Calu3 (cell line): ENCODE measurements around the gene FHIT. TPM values are rescaled to one million over a fixed set of nuclear protein-coding genes. Genes with fewer than 3 reads are reported as not detected.

Experiments
- BruUV-seq: library from RNA; stranded (reverse); fragments of 400-500 nt; replicated peaks from 2 replicates; lab custom pipeline; 2021; lab: Mats Ljungman, UMichigan
- CTCF ChIA-PET: fragments of 300-600 bp; sonication (Branson Sonifier 250); formaldehyde crosslinking; loops from one replicate; lab custom pipeline; 2022; ENCODE audit warnings: antibody characterized with exemption; lab: Charles Lee
- DNase-seq: peaks from one replicate; pipeline ENCODE4 v3.0.0; 2022
- H3K27ac Mint-ChIP-seq: one replicate; pipeline ENCODE4 v1.8.0; 2022; ENCODE audit warnings: mixed read lengths; ENCODE audit not compliant: unreplicated experiment
- H3K27me3 Mint-ChIP-seq: one replicate; pipeline ENCODE4 v1.8.0; 2022; ENCODE audit warnings: mixed read lengths; ENCODE audit not compliant: unreplicated experiment
- H3K36me3 Mint-ChIP-seq: one replicate; pipeline ENCODE4 v1.8.0; 2022; ENCODE audit warnings: mild to moderate bottlenecking, moderate library complexity, mixed read lengths; ENCODE audit not compliant: insufficient read depth, unreplicated experiment
- H3K4me1 Mint-ChIP-seq: one replicate; pipeline ENCODE4 v1.8.0; 2022; ENCODE audit warnings: mild to moderate bottlenecking, low read depth, mixed read lengths; ENCODE audit not compliant: unreplicated experiment
- H3K4me3 Mint-ChIP-seq: one replicate; pipeline ENCODE4 v1.8.0; 2022; ENCODE audit warnings: mild to moderate bottlenecking, low read depth, moderate library complexity, mixed read lengths; ENCODE audit not compliant: unreplicated experiment
- H3K9me3 Mint-ChIP-seq: one replicate; pipeline ENCODE4 v1.8.0; 2022; ENCODE audit warnings: low read depth, mixed read lengths; ENCODE audit not compliant: unreplicated experiment
- intact Hi-C: fragments of 100-400 bp; cut with micrococcal nuclease; formaldehyde crosslinking; loops from one replicate; pipeline ENCODE4 v1.10.0; 2022; ENCODE audit not compliant: unreplicated experiment
- total RNA-seq: library from RNA; stranded (reverse); gene quantifications from 2 replicates; pipeline ENCODE4 v1.2.3, GENCODE V29; 2022
- TF ChIP-seq, protein P1 (sequence below): fragments of 200-600 bp; IDR thresholded peaks from one replicate; pipeline ENCODE4 v1.8.0; 2022; ENCODE audit warnings: antibody characterized with exemption; ENCODE audit not compliant: unreplicated experiment

Gene FHIT
- total RNA-seq, 1 experiment from 2014 or later = 6.2 TPM

DNA sequence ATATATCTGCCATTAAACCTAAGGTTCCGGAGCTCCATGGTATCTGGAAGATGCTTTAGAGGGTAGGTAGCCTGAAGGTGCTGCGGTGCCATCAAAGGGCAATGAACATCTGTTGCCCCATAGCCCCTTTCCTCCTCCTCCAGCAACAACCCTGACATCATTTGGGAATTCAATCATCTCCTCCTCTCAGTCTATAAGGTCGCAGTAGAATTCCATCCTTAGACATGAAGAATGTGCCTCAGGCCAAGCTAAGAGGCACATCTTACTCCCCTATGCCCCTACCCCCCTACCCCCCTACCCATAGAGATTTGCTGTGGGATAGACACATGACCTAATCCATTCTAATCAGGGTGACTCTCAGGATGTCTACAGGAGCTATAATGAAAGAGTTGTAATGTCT, 1101.8 kb downstream of the FHIT start:
- DNase-seq = no peak

GRCh38 chr3:60147249-60147950, 1103.9 kb downstream of the FHIT start:
- peaks cover 6% of the 10 kb centered on the region for H3K9me3 Mint-ChIP-seq
- no peak overlapping the region for H3K27ac Mint-ChIP-seq
- no peaks in the 10 kb centered on the region for H3K27me3 Mint-ChIP-seq
- CTCF ChIA-PET = no interaction called here
- intact Hi-C loops = no loop called here
- DNase-seq = no peak
- TF ChIP-seq, protein P1, sequence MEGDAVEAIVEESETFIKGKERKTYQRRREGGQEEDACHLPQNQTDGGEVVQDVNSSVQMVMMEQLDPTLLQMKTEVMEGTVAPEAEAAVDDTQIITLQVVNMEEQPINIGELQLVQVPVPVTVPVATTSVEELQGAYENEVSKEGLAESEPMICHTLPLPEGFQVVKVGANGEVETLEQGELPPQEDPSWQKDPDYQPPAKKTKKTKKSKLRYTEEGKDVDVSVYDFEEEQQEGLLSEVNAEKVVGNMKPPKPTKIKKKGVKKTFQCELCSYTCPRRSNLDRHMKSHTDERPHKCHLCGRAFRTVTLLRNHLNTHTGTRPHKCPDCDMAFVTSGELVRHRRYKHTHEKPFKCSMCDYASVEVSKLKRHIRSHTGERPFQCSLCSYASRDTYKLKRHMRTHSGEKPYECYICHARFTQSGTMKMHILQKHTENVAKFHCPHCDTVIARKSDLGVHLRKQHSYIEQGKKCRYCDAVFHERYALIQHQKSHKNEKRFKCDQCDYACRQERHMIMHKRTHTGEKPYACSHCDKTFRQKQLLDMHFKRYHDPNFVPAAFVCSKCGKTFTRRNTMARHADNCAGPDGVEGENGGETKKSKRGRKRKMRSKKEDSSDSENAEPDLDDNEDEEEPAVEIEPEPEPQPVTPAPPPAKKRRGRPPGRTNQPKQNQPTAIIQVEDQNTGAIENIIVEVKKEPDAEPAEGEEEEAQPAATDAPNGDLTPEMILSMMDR = no peak
- H3K4me3 Mint-ChIP-seq = no peak overlapping the region
- no peaks in the 10 kb centered on the region for H3K36me3 Mint-ChIP-seq
- H3K4me1 Mint-ChIP-seq = no peaks in the 10 kb centered on the region
- BruUV-seq = no TSS peak

More for the DNA sequence above, 1101.8 kb downstream of the FHIT start:
- Mint-ChIP-seq H3K27me3 (no peaks in the 10 kb centered on the region), H3K36me3 (no peaks in the 10 kb centered on the region), H3K9me3 (peaks cover 7% of the 10 kb centered on the region), H3K27ac (no peak overlapping the region), H3K4me1 (no peaks in the 10 kb centered on the region), H3K4me3 (no peak overlapping the region)
- TF ChIP-seq, protein P1 = no peak
- CTCF ChIA-PET = interaction anchor here (0.6 kb wide), 1 partner anchor 429 kb away, joined by 4 read pairs; no protein-coding TSS in a partner anchor
- BruUV-seq = no TSS peak
- intact Hi-C loops = no loop called here

DNA sequence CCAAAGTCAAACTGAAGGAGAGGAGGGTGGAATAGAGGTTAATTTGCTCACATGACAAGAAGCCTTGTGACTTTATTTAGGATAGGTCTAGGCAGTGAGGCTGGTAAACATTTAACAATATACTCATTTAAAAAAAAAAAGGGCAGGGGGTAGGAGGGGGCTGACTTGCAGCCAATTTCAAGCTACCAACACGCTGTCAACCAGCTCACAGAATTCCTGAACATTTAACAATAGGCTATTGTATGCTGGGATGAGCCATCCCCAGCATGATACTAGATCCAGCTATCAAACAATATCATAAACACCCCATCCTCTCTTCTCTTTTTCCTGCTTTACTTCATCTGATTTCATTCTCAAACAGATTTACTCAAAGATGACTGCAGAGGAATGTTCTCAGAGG, 1105.1 kb downstream of the FHIT start:
- Mint-ChIP-seq H3K4me1 (no peaks in the 10 kb centered on the region), H3K9me3 (peaks cover 2% of the 10 kb centered on the region), H3K27ac (no peak overlapping the region), H3K36me3 (no peaks in the 10 kb centered on the region), H3K4me3 (no peak overlapping the region), H3K27me3 (no peaks in the 10 kb centered on the region)
- BruUV-seq = no TSS peak
- intact Hi-C loops = no loop called here
- CTCF ChIA-PET = no interaction called here
- no peak for DNase-seq
- TF ChIP-seq, protein P1 = no peak

GRCh38 chr3:60144071-60144470, 1107.2 kb downstream of the FHIT start:
- H3K4me1 Mint-ChIP-seq = no peaks in the 10 kb centered on the region
- DNase-seq = no peak
- H3K27me3 Mint-ChIP-seq = no peaks in the 10 kb centered on the region
- H3K9me3 Mint-ChIP-seq = peaks cover 2% of the 10 kb centered on the region
- H3K4me3 Mint-ChIP-seq = no peak overlapping the region
- BruUV-seq = no TSS peak
- CTCF ChIA-PET = no interaction called here
- TF ChIP-seq, protein P1 = no peak
- H3K36me3 Mint-ChIP-seq = no peaks in the 10 kb centered on the region
- intact Hi-C loops = no loop called here
- no peak overlapping the region for H3K27ac Mint-ChIP-seq
